Measurements from ENCODE around the gene GADD45A.

- TF ChIP-seq EZH2 (IDR thresholded peaks at IDR 0.05; ENCODE audit: insufficient read depth, poor library complexity, severe bottlenecking) (no peak), EZH2phosphoT487 (IDR thresholded peaks at IDR 0.05; ENCODE audit: insufficient read depth, low read depth) (no peak)
These were observed 5.3 kb upstream of the GADD45A start for GRCh38 chr1:67679691-67680090.

Data from GM23248 (cell line).